Measurements from ENCODE around the gene MEIKIN. TPM values are rescaled to one million over a fixed set of nuclear protein-coding genes. Genes with fewer than 3 reads are reported as not detected.

Gene MEIKIN
- total RNA-seq, 1 donor from 2014 or later = not detected

GRCh38 chr5:131773805-131774204, 171.7 kb downstream of the MEIKIN start:
- Mint-ChIP-seq H3K9me3 (ENCODE audit: unreplicated experiment) (no peaks in the 10 kb centered on the region), H3K4me3 (ENCODE audit: unreplicated experiment) (no peak overlapping the region), H3K4me1 (ENCODE audit: unreplicated experiment) (peaks cover 5% of the 10 kb centered on the region), H3K36me3 (ENCODE audit: low read depth, unreplicated experiment) (no peaks in the 10 kb centered on the region), H3K27me3 (ENCODE audit: unreplicated experiment) (no peaks in the 10 kb centered on the region), H3K27ac (ENCODE audit: unreplicated experiment) (no peak overlapping the region)
- TF ChIP-seq, protein P1, sequence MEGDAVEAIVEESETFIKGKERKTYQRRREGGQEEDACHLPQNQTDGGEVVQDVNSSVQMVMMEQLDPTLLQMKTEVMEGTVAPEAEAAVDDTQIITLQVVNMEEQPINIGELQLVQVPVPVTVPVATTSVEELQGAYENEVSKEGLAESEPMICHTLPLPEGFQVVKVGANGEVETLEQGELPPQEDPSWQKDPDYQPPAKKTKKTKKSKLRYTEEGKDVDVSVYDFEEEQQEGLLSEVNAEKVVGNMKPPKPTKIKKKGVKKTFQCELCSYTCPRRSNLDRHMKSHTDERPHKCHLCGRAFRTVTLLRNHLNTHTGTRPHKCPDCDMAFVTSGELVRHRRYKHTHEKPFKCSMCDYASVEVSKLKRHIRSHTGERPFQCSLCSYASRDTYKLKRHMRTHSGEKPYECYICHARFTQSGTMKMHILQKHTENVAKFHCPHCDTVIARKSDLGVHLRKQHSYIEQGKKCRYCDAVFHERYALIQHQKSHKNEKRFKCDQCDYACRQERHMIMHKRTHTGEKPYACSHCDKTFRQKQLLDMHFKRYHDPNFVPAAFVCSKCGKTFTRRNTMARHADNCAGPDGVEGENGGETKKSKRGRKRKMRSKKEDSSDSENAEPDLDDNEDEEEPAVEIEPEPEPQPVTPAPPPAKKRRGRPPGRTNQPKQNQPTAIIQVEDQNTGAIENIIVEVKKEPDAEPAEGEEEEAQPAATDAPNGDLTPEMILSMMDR (IDR thresholded peaks at IDR 0.05; ENCODE audit: unreplicated experiment) = no peak
- DNase-seq (ENCODE audit: low spot score) = no peak

GRCh38 chr5:131771692-131772091, 173.8 kb downstream of the MEIKIN start:
- Mint-ChIP-seq H3K4me1 (ENCODE audit: unreplicated experiment) (peaks cover 8% of the 10 kb centered on the region), H3K27ac (ENCODE audit: unreplicated experiment) (no peak overlapping the region), H3K9me3 (ENCODE audit: unreplicated experiment) (no peaks in the 10 kb centered on the region), H3K36me3 (ENCODE audit: low read depth, unreplicated experiment) (no peaks in the 10 kb centered on the region), H3K27me3 (ENCODE audit: unreplicated experiment) (no peaks in the 10 kb centered on the region), H3K4me3 (ENCODE audit: unreplicated experiment) (no peak overlapping the region)
- no peak for DNase-seq (ENCODE audit: low spot score)
- TF ChIP-seq, protein P1 (IDR thresholded peaks at IDR 0.05; ENCODE audit: unreplicated experiment) = no peak

GRCh38 chr5:131769961-131770360, 175.5 kb downstream of the MEIKIN start:
- Mint-ChIP-seq H3K4me1 (ENCODE audit: unreplicated experiment) (peaks cover 11% of the 10 kb centered on the region), H3K36me3 (ENCODE audit: low read depth, unreplicated experiment) (no peaks in the 10 kb centered on the region), H3K4me3 (ENCODE audit: unreplicated experiment) (no peak overlapping the region), H3K27me3 (ENCODE audit: unreplicated experiment) (no peaks in the 10 kb centered on the region), H3K27ac (ENCODE audit: unreplicated experiment) (no peak overlapping the region), H3K9me3 (ENCODE audit: unreplicated experiment) (no peaks in the 10 kb centered on the region)
- DNase-seq (ENCODE audit: low spot score) = no peak
- TF ChIP-seq, protein P1 (IDR thresholded peaks at IDR 0.05; ENCODE audit: unreplicated experiment) = no peak

- no peak overlapping the region for H3K4me3 Mint-ChIP-seq (ENCODE audit: unreplicated experiment)
Observed at GRCh38 chr5:131769336-131769735, 176.1 kb downstream of the MEIKIN start.

GRCh38 chr5:131767891-131768290, 177.6 kb downstream of the MEIKIN start:
- H3K36me3 Mint-ChIP-seq (ENCODE audit: low read depth, unreplicated experiment) = peaks cover 5% of the 10 kb centered on the region
- no peaks in the 10 kb centered on the region for H3K27me3 Mint-ChIP-seq (ENCODE audit: unreplicated experiment)
- H3K9me3 Mint-ChIP-seq (ENCODE audit: unreplicated experiment) = no peaks in the 10 kb centered on the region
- H3K27ac Mint-ChIP-seq (ENCODE audit: unreplicated experiment) = no peak overlapping the region
- no peak for DNase-seq (ENCODE audit: low spot score)
- H3K4me3 Mint-ChIP-seq (ENCODE audit: unreplicated experiment) = no peak overlapping the region
- TF ChIP-seq, protein P1 (IDR thresholded peaks at IDR 0.05; ENCODE audit: unreplicated experiment) = no peak
- peaks cover 11% of the 10 kb centered on the region for H3K4me1 Mint-ChIP-seq (ENCODE audit: unreplicated experiment)

More at GRCh38 chr5:131769336-131769735, 176.1 kb downstream of the MEIKIN start:
- Mint-ChIP-seq H3K27me3 (ENCODE audit: unreplicated experiment) (no peaks in the 10 kb centered on the region), H3K9me3 (ENCODE audit: unreplicated experiment) (no peaks in the 10 kb centered on the region), H3K4me1 (ENCODE audit: unreplicated experiment) (peaks cover 11% of the 10 kb centered on the region), H3K36me3 (ENCODE audit: low read depth, unreplicated experiment) (no peaks in the 10 kb centered on the region), H3K27ac (ENCODE audit: unreplicated experiment) (no peak overlapping the region)
- TF ChIP-seq, protein P1 (IDR thresholded peaks at IDR 0.05; ENCODE audit: unreplicated experiment) = no peak
- no peak for DNase-seq (ENCODE audit: low spot score)
